ENCODE measurements around the gene PAK3. TPM values are rescaled to one million over a fixed set of nuclear protein-coding genes. Genes with fewer than 3 reads are reported as not detected.

PAK3 gene
- total RNA-seq, 4 donors from 2014 or later, result 1.3 to 7.0 (median 4.0) TPM

DNA sequence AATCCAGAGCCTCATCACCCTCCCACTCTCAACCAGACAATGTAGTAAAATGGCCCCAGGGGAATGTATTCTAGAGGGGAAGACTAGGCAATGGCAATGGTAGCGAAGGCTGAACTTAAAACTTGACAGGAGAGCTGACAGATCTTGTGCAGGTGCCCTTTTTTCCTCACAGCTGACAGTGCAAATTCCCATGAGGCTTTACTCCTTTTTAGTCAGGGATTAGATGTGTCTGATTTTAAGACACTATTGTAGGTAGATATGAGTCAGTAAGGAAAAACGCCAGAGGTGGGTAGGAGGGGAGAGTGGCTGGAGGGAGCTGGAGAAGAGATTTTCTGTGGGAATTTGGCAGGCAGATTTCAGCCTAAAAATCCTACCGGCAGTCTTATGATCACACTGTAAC, 163.6 kb downstream of the PAK3 start:
- intact Hi-C loops (cut with DNase I; ENCODE audit: low total_unique reads), result no loop called here
- no peak for DNase-seq (ENCODE audit: low spot score in 2 of 2)
- no peak overlapping the region for H3K4me3 ChIP-seq (ENCODE audit: low read depth, poor library complexity, severe bottlenecking)
- WGBS, 2 donors, result 56 to 57% methylated on average over 3 of the region's 3 CpGs
- TF ChIP-seq POLR2A (IDR thresholded peaks at IDR 0.05), result no peak
- TF ChIP-seq CTCF (IDR thresholded peaks at IDR 0.05), result no peak

DNA sequence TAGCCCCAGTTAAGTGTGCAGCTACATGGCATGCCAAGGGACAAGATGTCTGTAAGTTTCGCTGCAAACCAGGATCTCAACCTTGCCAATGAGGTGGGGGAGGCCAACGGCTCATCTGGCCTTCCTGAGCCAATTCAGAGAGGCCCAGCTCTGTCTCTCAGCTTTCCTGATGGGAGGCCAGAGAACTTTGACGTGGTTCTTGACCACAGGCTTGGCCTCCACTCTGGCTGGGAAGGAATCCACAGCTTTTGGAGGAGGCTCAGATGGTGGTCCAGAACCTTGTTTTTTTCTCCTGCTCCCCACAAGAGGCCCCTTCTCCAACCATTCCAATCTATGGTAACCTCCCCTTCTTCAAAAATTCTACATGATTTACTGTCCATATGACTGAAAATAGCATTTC, 164.5 kb downstream of the PAK3 start:
- intact Hi-C loops (cut with DNase I; ENCODE audit: low total_unique reads), result no loop called here
- WGBS, 2 donors, result 59 to 90% methylated on average over 3 of the region's 3 CpGs
- no peak for TF ChIP-seq CTCF (IDR thresholded peaks at IDR 0.05)
- no peak for TF ChIP-seq POLR2A (IDR thresholded peaks at IDR 0.05)
- H3K4me3 ChIP-seq (ENCODE audit: low read depth, poor library complexity, severe bottlenecking), result no peak overlapping the region
- DNase-seq (ENCODE audit: low spot score in 2 of 2), result no peak

DNA sequence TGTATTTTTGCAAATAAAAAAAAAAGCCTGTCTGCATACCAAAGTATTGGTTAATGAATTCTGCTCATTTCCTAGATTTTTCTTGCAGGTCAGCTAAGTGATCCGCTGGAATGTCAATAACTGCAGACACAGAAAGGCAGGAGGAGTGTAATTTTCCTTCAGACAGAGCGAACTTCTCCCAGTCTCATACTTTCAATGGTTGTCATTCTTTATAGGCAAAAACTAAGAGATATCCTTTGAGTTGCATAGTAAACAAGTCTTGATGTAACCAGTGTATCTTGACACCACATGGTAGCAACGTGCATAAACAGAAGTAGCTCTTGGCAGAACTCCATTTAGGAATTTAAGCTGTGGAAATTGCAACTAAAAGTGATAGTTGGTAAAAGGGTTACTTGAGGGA, 166.1 kb downstream of the PAK3 start:
- DNase-seq (ENCODE audit: low spot score in 2 of 2), result no peak
- TF ChIP-seq CTCF (IDR thresholded peaks at IDR 0.05) (no peak), POLR2A (IDR thresholded peaks at IDR 0.05) (no peak)
- intact Hi-C loops (cut with DNase I; ENCODE audit: low total_unique reads), result no loop called here
- H3K4me3 ChIP-seq (ENCODE audit: low read depth, poor library complexity, severe bottlenecking), result no peak overlapping the region
- WGBS, 2 donors, result 46 to 47% methylated on average over 3 of the region's 3 CpGs

GRCh38 chrX:111264385-111264784, 168.4 kb downstream of the PAK3 start:
- WGBS, 2 donors, result 69 to 85% methylated on average over 2 of the region's 2 CpGs
- TF ChIP-seq CTCF (IDR thresholded peaks at IDR 0.05), result no peak
- TF ChIP-seq POLR2A (IDR thresholded peaks at IDR 0.05), result no peak
- intact Hi-C loops (cut with DNase I; ENCODE audit: low total_unique reads), result no loop called here
- no peak overlapping the region for H3K4me3 ChIP-seq (ENCODE audit: low read depth, poor library complexity, severe bottlenecking)
- DNase-seq (ENCODE audit: low spot score in 2 of 2), result no peak

GRCh38 chrX:111265486-111265885, 169.5 kb downstream of the PAK3 start:
- no peak for DNase-seq (ENCODE audit: low spot score in 2 of 2)
- intact Hi-C loops (cut with DNase I; ENCODE audit: low total_unique reads), result no loop called here
- H3K4me3 ChIP-seq (ENCODE audit: low read depth, poor library complexity, severe bottlenecking), result no peak overlapping the region
- WGBS, 2 donors, result 48 to 65% methylated on average over 2 of the region's 2 CpGs
- no peak for TF ChIP-seq POLR2A (IDR thresholded peaks at IDR 0.05)
- TF ChIP-seq CTCF (IDR thresholded peaks at IDR 0.05), result no peak

- DNase-seq (ENCODE audit: low spot score in 2 of 2), result no peak
- 37 to 40% methylated on average over 2 of the region's 2 CpGs for WGBS, 2 donors
- intact Hi-C loops (cut with DNase I; ENCODE audit: low total_unique reads), result no loop called here
- no peak for TF ChIP-seq CTCF (IDR thresholded peaks at IDR 0.05)
- no peak for TF ChIP-seq POLR2A (IDR thresholded peaks at IDR 0.05)
- no peak overlapping the region for H3K4me3 ChIP-seq (ENCODE audit: low read depth, poor library complexity, severe bottlenecking)
Measured at GRCh38 chrX:111268506-111268905, 172.5 kb downstream of the PAK3 start.
